Subcutaneous adipose tissue (tissue), 4 donors: ENCODE measurements around the gene SUPT20HL1. TPM values are rescaled to one million over a fixed set of nuclear protein-coding genes. Genes with fewer than 3 reads are reported as not detected.

Experiments
- total RNA-seq, 4 donors: library from RNA; depleted of rRNA; stranded (reverse); fragments of >200 nt; gene quantifications; one replicate each; pipeline ENCODE4 v1.1.0, GENCODE V29; 2016
- TF ChIP-seq, protein P1 (sequence below): fragments of 450-650 bp; IDR thresholded peaks from one replicate; pipeline ENCODE4 v1.5.1; 2016; ENCODE audit warnings: low read depth, mild to moderate bottlenecking, control low read depth, antibody characterized with exemption, moderate library complexity

The SUPT20HL1 gene
- total RNA-seq, 4 donors from 2014 or later: not detected

DNA sequence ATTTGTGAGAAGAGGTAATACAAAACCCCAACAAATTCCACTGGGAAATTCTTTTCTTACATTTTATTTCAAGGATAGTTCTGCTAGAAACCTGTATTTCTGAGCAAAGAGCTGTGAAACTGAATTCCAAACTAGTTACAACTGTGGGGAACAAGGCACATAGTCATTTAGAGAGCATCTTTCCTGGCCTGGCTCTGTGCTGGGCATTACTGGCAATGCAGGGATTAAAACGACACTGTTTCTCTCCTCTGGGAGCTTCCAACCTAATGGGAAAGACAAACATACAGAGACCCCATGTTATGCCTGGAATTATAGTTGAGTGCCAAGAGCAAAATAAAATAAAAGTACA, 36.5 kb downstream of the SUPT20HL1 start:
- TF ChIP-seq, protein P1, sequence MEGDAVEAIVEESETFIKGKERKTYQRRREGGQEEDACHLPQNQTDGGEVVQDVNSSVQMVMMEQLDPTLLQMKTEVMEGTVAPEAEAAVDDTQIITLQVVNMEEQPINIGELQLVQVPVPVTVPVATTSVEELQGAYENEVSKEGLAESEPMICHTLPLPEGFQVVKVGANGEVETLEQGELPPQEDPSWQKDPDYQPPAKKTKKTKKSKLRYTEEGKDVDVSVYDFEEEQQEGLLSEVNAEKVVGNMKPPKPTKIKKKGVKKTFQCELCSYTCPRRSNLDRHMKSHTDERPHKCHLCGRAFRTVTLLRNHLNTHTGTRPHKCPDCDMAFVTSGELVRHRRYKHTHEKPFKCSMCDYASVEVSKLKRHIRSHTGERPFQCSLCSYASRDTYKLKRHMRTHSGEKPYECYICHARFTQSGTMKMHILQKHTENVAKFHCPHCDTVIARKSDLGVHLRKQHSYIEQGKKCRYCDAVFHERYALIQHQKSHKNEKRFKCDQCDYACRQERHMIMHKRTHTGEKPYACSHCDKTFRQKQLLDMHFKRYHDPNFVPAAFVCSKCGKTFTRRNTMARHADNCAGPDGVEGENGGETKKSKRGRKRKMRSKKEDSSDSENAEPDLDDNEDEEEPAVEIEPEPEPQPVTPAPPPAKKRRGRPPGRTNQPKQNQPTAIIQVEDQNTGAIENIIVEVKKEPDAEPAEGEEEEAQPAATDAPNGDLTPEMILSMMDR: no peak

DNA sequence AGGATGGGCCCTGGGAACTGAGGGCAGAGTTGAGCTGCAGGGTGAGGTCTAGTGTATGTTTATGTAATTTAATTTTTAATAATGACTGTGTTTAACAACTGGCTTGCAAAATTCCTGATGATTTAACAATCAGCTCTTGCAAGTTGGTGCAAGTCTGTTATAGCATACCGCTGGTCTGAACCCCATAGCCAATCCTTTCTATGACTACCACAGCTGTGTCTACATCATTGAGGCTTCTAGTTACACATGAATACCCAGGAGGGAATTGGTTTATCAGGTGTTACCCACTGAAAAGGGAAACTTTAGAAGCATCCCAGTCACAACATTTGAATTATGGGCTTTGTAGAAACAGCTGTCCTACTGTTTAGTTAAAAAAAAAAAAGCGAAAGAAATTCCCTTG, 38.3 kb downstream of the SUPT20HL1 start:
- TF ChIP-seq, protein P1: no peak

DNA sequence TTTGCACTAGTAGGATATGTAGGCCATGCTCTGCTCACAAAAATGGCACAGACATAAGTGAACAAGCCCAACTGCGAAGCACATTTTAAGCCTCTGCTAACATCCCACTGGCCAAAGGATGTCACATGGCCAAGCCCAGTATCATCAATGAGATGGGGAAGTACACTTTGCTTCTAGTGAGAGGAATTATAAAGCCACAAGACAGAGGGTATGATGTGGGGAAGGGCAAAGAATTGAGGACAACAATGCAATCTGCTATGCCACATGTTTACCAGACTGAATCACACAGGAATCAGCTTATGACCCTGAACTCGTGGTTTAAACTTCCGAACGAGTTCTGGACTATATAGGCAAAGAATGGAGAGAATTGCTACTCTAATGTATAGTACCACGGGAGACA, 39.1 kb downstream of the SUPT20HL1 start:
- TF ChIP-seq, protein P1: no peak

DNA sequence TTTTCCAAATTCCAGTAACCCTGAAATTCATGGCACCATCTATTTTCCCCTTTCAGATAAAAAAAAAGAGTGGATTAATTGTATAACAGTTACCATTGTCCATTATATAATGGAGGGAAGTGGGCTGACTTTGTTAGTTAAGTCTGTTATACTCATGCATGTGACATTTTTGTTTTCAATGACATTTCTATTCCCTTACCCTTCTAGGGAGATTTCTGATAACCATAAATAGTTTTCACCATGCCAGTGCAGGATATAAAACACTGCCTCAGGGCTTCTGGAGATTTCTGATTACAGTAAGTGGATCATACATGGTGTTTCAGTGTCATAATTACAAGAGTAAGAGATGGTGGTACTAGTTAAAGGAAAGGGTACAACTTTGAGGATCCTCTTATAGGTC, 45.5 kb downstream of the SUPT20HL1 start:
- TF ChIP-seq, protein P1: no peak

Other genes starting within 250 kb of the SUPT20HL1 start
- gene ZFX, start 210.9 kb upstream of the SUPT20HL1 start, total RNA-seq: 10 to 100 TPM; 39.2 to 59.7 (median 56.5) TPM
- gene SUPT20HL2, start 46.6 kb upstream of the SUPT20HL1 start, total RNA-seq: not detected
- 10 to 100 TPM; 11.1 to 23.5 (median 16.7) TPM for gene PDK3, start 104.6 kb downstream of the SUPT20HL1 start, total RNA-seq